Thyroid gland (tissue), 4 donors: ENCODE results near the gene OTUD5. TPM values are rescaled to one million over a fixed set of nuclear protein-coding genes. Genes with fewer than 3 reads are reported as not detected.

Source experiments
- DNase-seq, 2 donors: peaks; one replicate each; pipeline ENCODE4 v3.0.0-alpha.2; 2019
- H3K27ac ChIP-seq, 3 donors: fragments of 200-600 bp; sonication (generic); 1 replicate in 2 of 3; 2 replicates in 1 of 3; pipeline ENCODE4 v1.5.1; 2016 to 2019; ENCODE audit warnings: mild to moderate bottlenecking in 1 of 3, moderate library complexity in 1 of 3
- H3K27me3 ChIP-seq: fragments of 200-600 bp; sonication (generic); one replicate; pipeline ENCODE4 v1.5.1; 2019
- H3K36me3 ChIP-seq, 2 donors: fragments of 200-600 bp; sonication (generic); one replicate each; pipeline ENCODE4 v1.5.1; 2016 to 2019
- H3K4me1 ChIP-seq, 2 donors: fragments of 200-600 bp; sonication (generic); one replicate each; pipeline ENCODE4 v1.5.1; 2017 to 2019
- H3K4me3 ChIP-seq, 3 donors: fragments of 200-600 bp; sonication (generic); replicated peaks in 1 of 3; 1 replicate in 2 of 3; 2 replicates in 1 of 3; pipeline ENCODE4 v1.5.1; 2016; ENCODE audit warnings: mild to moderate bottlenecking in 1 of 3
- H3K9me3 ChIP-seq: fragments of 200-600 bp; sonication (generic); one replicate; pipeline ENCODE4 v1.5.1; 2017
- POLR2A ChIP-seq, 2 donors: fragments of 450-650 bp; IDR thresholded peaks; one replicate each; pipeline ENCODE4 v1.6.1; 2017; ENCODE audit warnings: antibody characterized with exemption in 2 of 2, mild to moderate bottlenecking in 2 of 2, moderate library complexity in 1 of 2
- WGBS, 2 donors: methylation state at CpG; one replicate each; pipeline ENCODE4 v1.1.5; 2017; 5-methylcytosine and 5-hydroxymethylcytosine counted together
- intact Hi-C: fragments of 100-400 bp; cut with DNase I; formaldehyde crosslinking; loops from one replicate; pipeline ENCODE4 v1.15.1; 2023
- total RNA-seq, 4 donors: library from RNA; depleted of rRNA; stranded (reverse); fragments of >200 nt; gene quantifications; one replicate each; pipeline ENCODE4 v1.2.3, GENCODE V29; 2016
- TF ChIP-seq, protein P1 (sequence below), 6 experiments: fragments of 200-600 bp in 3 of 6; fragments of 450-650 bp in 3 of 6; sonication (generic) in 3 of 6; IDR thresholded peaks; one replicate each; pipeline ENCODE4 v1.5.1; 2016 to 2019; ENCODE audit warnings: antibody characterized with exemption in 6 of 6, mild to moderate bottlenecking in 2 of 6, inconsistent platforms in 1 of 6, moderate library complexity in 1 of 6

Gene OTUD5
- total RNA-seq, 4 donors from 2014 or later = 33.9 to 52.4 (median 43.3) TPM

DNA sequence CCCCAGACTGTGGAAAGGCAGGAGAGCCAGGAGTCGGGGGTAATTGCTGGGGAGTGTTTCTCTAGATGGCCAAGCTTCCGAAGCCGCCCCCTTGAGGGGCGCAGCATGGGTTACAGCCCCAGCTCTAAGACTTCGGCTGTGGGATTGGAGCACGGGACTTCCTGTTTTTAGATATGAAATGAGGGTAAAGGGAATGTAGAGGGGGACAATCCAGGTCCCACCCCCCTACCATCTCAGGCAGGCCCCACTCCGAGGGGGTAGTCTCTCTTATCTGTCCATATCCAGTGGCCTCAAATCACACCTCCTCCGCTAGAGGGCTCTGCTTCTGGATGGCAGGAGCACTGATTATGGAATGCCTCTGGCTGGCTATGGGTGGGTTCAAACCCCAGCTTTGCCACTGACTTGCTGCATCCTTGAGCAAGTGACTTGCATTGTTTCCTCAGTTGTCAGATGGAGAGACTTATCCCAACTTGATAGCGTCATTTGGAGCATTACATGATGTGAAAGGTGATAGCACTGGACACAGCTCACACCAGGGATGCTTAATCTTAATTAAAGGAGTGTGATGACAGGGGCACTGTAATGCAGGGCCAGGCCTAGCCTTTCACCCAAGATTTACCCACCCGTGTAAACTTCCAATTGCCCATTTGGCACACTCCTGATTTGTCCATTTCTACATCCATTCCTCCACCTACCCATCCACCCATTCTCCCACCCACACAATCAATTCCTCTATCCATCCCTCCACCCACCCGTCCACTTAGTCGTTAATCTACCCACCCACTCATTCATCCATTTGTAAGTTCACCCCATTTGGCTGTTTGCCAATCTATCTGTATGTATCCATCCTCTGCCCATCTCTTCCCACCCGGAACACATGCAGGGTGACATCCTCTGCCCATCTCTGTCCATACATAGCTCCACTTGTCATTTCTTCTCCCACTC is 15.1 kb upstream of the OTUD5 start:
- 29 to 45% methylated on average over 6 to 10 of the region's 13 CpGs for WGBS, 2 donors
- TF ChIP-seq, protein P1, sequence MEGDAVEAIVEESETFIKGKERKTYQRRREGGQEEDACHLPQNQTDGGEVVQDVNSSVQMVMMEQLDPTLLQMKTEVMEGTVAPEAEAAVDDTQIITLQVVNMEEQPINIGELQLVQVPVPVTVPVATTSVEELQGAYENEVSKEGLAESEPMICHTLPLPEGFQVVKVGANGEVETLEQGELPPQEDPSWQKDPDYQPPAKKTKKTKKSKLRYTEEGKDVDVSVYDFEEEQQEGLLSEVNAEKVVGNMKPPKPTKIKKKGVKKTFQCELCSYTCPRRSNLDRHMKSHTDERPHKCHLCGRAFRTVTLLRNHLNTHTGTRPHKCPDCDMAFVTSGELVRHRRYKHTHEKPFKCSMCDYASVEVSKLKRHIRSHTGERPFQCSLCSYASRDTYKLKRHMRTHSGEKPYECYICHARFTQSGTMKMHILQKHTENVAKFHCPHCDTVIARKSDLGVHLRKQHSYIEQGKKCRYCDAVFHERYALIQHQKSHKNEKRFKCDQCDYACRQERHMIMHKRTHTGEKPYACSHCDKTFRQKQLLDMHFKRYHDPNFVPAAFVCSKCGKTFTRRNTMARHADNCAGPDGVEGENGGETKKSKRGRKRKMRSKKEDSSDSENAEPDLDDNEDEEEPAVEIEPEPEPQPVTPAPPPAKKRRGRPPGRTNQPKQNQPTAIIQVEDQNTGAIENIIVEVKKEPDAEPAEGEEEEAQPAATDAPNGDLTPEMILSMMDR (IDR thresholded peaks at IDR 0.05) = peak in 4 of 6 experiments; percentile 14 to 44 (median 26)
- TF ChIP-seq POLR2A (IDR thresholded peaks at IDR 0.05) = no peak
- intact Hi-C loops = no loop called here
- Histone ChIP-seq H3K36me3 (peaks cover 0 to 4% of the 10 kb centered on the region in 2 donors), H3K27ac (no peak overlapping the region), H3K4me1 (peaks cover 7 to 8% of the 10 kb centered on the region in 2 donors), H3K9me3 (no peaks in the 10 kb centered on the region), H3K27me3 (no peaks in the 10 kb centered on the region), H3K4me3 (peak overlapping the region in 1 of 3 donors; percentile 23)
- peak; percentile 27 to 29 for DNase-seq

DNA sequence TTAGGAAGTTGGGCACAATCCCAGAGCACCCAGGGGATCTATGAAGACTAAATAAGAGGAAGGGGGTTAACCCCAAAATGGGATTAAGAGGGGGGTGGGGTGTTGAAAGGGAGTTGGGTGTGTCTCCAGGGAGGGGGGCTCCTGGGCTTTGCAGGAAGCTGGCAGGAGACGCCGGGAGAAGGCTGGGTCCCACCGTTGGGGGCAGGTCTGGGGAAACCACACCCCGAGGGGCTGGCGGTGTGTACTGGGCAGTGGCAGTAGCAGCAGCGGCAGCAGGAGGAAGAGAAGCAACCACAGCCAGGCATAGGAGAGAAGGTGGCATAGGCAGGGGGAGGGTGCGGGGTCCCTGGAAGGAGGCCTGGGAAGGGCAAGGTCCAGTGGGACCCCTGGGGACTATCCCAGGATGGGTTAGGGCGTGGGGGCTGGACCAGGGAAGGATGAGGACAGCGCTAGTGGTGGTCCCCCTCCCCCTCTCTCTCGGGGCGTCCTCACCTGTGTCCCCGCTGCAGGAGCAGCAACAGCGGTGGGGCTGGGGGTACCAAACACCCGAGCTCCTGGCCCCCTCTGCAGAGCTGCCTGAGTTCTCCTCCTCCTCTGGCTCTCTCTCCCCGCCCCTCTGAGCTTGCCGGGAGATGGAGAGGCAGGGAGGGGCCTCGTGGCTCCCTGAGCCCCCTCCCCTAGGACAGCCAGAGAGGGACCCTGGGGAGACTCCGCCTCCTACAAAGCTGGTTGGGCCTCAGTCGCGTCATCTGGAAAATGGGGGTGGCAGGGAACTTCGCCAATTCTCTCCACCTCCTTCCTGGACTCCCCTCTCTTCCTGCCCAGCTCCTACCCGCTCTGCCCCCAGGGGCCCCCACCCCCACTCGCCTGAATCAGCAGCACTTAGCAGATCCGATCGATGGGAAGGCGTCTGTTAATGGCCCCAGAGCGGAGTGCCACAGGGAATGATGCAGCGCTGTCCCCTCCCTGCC is 14.1 kb upstream of the OTUD5 start, which contains the start of gene KCND1:
Gene KCND1 (minus strand): TSS at position 596 of the 971 bp plus-strand sequence. CDS start 1,573 bp downstream, outside the sequence.
- peak within 1 kb of the TSS in 1 of 3 donors; percentile 23 for H3K4me3 ChIP-seq
- 2 to 3% methylated on average over 8 to 11 of the region's 28 CpGs for WGBS, 2 donors
- no peak for TF ChIP-seq POLR2A (IDR thresholded peaks at IDR 0.05)
- TF ChIP-seq, protein P1 (IDR thresholded peaks at IDR 0.05) = no peak
- DNase-seq = peak; percentile 48 to 50
- peaks cover 0 to 4% of the 10 kb centered on the region in 2 donors for H3K36me3 ChIP-seq
- H3K27ac ChIP-seq = peak within 1 kb of the TSS in 2 of 3 donors; percentile 24 to 38
- intact Hi-C loops = no loop called here
- H3K4me1 ChIP-seq = peaks cover 7 to 8% of the 10 kb centered on the region in 2 donors
- no peaks in the 10 kb centered on the region for H3K27me3 ChIP-seq
- H3K9me3 ChIP-seq = no peaks in the 10 kb centered on the region

DNA sequence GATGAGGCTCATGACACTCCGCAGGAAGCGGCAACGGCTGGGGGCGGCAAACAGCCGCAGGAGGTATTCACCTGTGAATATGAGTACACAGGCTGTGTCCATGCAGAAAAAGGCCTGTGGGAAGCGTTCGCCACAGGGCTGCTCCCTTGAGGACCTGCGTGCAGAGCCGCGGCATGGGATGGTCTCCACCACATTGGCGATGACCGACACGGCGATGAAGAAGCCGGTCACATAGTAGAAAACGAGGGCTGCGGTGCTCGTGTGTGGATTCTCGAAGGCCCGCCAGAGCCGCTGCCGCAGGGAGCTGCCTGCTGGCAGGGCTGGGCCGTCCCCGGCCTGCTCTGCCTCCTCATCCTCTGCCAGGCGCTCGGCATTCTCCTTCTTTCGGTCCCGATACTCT is 12.1 kb upstream of the OTUD5 start:
- intact Hi-C loops = no loop called here
- no peak overlapping the region for H3K27ac ChIP-seq

DNA sequence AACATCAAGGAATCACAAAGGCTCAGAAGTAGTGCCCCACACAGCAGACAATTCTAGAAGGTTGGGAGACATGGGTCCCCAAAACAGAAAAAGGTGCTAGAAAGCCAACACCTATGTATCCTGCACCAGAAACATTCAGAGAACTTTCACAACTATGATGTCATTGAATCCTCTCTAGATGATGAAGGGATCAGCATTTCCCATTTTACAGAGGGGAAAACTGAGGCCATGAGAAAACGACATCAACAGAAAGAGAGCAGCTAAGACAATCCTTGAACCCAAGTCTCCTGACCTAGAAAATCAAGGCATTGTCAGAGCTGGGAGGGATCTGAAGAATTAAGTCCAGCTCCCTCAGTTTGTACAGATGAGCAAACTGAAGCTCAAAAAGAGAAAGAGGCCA is 11.0 kb upstream of the OTUD5 start:
- Histone ChIP-seq H3K4me3 (no peak overlapping the region), H3K27me3 (no peaks in the 10 kb centered on the region), H3K36me3 (no peaks in the 10 kb centered on the region), H3K9me3 (no peaks in the 10 kb centered on the region), H3K4me1 (peaks cover 7 to 8% of the 10 kb centered on the region in 2 donors), H3K27ac (no peak overlapping the region)
- DNase-seq = no peak
- 69 to 75% methylated on average over 1 of the region's 1 CpG for WGBS, 2 donors
- TF ChIP-seq, protein P1 (IDR thresholded peaks at IDR 0.05) = no peak
- no peak for TF ChIP-seq POLR2A (IDR thresholded peaks at IDR 0.05)
- intact Hi-C loops = no loop called here

More for the DNA sequence above, 12.1 kb upstream of the OTUD5 start:
- Histone ChIP-seq H3K36me3 (no peaks in the 10 kb centered on the region), H3K27me3 (no peaks in the 10 kb centered on the region), H3K4me1 (peaks cover 7 to 8% of the 10 kb centered on the region in 2 donors), H3K9me3 (no peaks in the 10 kb centered on the region), H3K4me3 (no peak overlapping the region)
- TF ChIP-seq, protein P1 (IDR thresholded peaks at IDR 0.05) = no peak
- no peak for TF ChIP-seq POLR2A (IDR thresholded peaks at IDR 0.05)
- DNase-seq = no peak
- WGBS, 2 donors = 91 to 96% methylated on average over 9 to 26 of the region's 28 CpGs
